ENCODE results near the gene SMIM41.

The SMIM41 gene

GRCh38 chr12:52050758-52051541 lies 28.6 kb upstream of the SMIM41 start, which contains the start of gene NR4A1:
Gene NR4A1, plus strand, starts transcription at chr12:52051442. Its CDS starts 2,887 bp downstream, at chr12:52054329.
- DNase-seq (ENCODE audit: low spot score), result peak; percentile 98

- no peak for DNase-seq (ENCODE audit: low spot score)
Observed at GRCh38 chr12:52052468-52053186, 26.9 kb upstream of the SMIM41 start.

GRCh38 chr12:52053536-52054209 lies 25.8 kb upstream of the SMIM41 start:
- DNase-seq (ENCODE audit: low spot score), result no peak

GRCh38 chr12:52054231-52054832 lies 25.2 kb upstream of the SMIM41 start:
- DNase-seq (ENCODE audit: low spot score), result no peak

- DNase-seq (ENCODE audit: low spot score), result no peak
Observed at GRCh38 chr12:52054833-52055730, 24.4 kb upstream of the SMIM41 start.

- no peak for DNase-seq (ENCODE audit: low spot score)
Observed at GRCh38 chr12:52055731-52056711, 23.5 kb upstream of the SMIM41 start.

GRCh38 chr12:52056801-52057637 lies 22.5 kb upstream of the SMIM41 start:
- peak; percentile 67 for DNase-seq (ENCODE audit: low spot score)

- DNase-seq (ENCODE audit: low spot score), result no peak
Observed at GRCh38 chr12:52057638-52058576, 21.6 kb upstream of the SMIM41 start.

GRCh38 chr12:52058631-52059361 lies 20.7 kb upstream of the SMIM41 start:
- DNase-seq (ENCODE audit: low spot score), result no peak

- no peak for DNase-seq (ENCODE audit: low spot score)
Observed at GRCh38 chr12:52059582-52060497, 19.7 kb upstream of the SMIM41 start.

- no peak for DNase-seq (ENCODE audit: low spot score)
Observed at GRCh38 chr12:52060498-52061177, 18.9 kb upstream of the SMIM41 start.

- DNase-seq (ENCODE audit: low spot score), result no peak
Observed at GRCh38 chr12:52061470-52062166, 17.9 kb upstream of the SMIM41 start.

GRCh38 chr12:52062167-52063081 lies 17.1 kb upstream of the SMIM41 start:
- DNase-seq (ENCODE audit: low spot score), result no peak
